AG09319 (cell line): ENCODE data around the gene SORCS3.

ENCODE experiments used
- DNase-seq: peaks from one replicate; pipeline ENCODE4 v3.0.0-alpha.2; 2010; ENCODE audit warnings: low read depth; ENCODE audit errors: extremely low read depth
- CTCF ChIP-seq: IDR thresholded peaks from 2 replicates; pipeline ENCODE4 v1.5.1; 2011; ENCODE audit warnings: low read depth, mild to moderate bottlenecking, inconsistent platforms, low read length, moderate library complexity

Gene SORCS3

GRCh38 chr10:104989880-104990279 lies 348.8 kb downstream of the SORCS3 start:
- no peak for DNase-seq
- TF ChIP-seq CTCF: no peak

GRCh38 chr10:104993085-104993484 lies 352.0 kb downstream of the SORCS3 start:
- no peak for DNase-seq
- no peak for TF ChIP-seq CTCF

- DNase-seq: no peak
- no peak for TF ChIP-seq CTCF
Measured at GRCh38 chr10:105001269-105001668, 360.2 kb downstream of the SORCS3 start.

- no peak for TF ChIP-seq CTCF
Measured at GRCh38 chr10:105010411-105011121, 369.5 kb downstream of the SORCS3 start.

GRCh38 chr10:105017116-105017515 lies 376.0 kb downstream of the SORCS3 start:
- no peak for DNase-seq
- no peak for TF ChIP-seq CTCF

More at GRCh38 chr10:105010411-105011121, 369.5 kb downstream of the SORCS3 start:
- DNase-seq: no peak

GRCh38 chr10:105017691-105018090 lies 376.6 kb downstream of the SORCS3 start:
- DNase-seq: no peak
- no peak for TF ChIP-seq CTCF

- no peak for TF ChIP-seq CTCF
Measured at GRCh38 chr10:105023211-105024111, 382.4 kb downstream of the SORCS3 start.

More at GRCh38 chr10:105023211-105024111, 382.4 kb downstream of the SORCS3 start:
- no peak for DNase-seq
